K562 (cell line): ENCODE data around the gene WFDC2. TPM values are rescaled to one million over a fixed set of nuclear protein-coding genes. Genes with fewer than 3 reads are reported as not detected.

Source experiments
- ATAC-seq: fragments of 200-7000 bp; cut with Tn5 transposase; 3 replicates; pipeline ENCODE4 v1.9.1; 2020; ENCODE audit warnings: moderate library complexity
- BruUV-seq: library from RNA; stranded (reverse); fragments of 400-500 nt; replicated peaks from 2 replicates; lab custom pipeline; 2021; lab: Mats Ljungman, UMichigan
- CTCF ChIA-PET: fragments of 300-600 bp; formaldehyde crosslinking; extraction: SDS; loops from one replicate; lab custom pipeline; 2021; ENCODE audit warnings: low intra/inter-chr PET ratio; lab: Yijun Ruan, JAX
- POLR2A ChIA-PET: fragments of 300-600, 350-650 bp; sonication (Branson Sonifier 250); formaldehyde crosslinking; extraction: SDS; loops from one replicate; lab custom pipeline; 2021; ENCODE audit warnings: antibody characterized with exemption, inconsistent platforms; lab: Yijun Ruan, JAX
- DNase-seq, 4 experiments: peaks; one replicate each; pipeline versions ENCODE4 v3.0.0 to v3.0.0-alpha.2; 2011 to 2018; ENCODE audit warnings: low spot score in 3 of 4, mixed read lengths in 3 of 4; ENCODE audit errors: extremely low read depth in 1 of 4
- FAIRE-seq: peaks from 2 replicates; lab custom pipeline; 2011; peaks lifted over from hg19 to GRCh38; lab: Jason Lieb, UNC
- H2AFZ ChIP-seq: 2 replicates; pipeline ENCODE4 v1.6.0; 2011; ENCODE audit warnings: low read depth, low read length, control low read depth, inconsistent platforms
- H3K27ac ChIP-seq: fragments of 200-600 bp; 3 replicates; pipeline ENCODE4 v1.8.0; 2011; ENCODE audit warnings: low read depth, mild to moderate bottlenecking, control low read depth, inconsistent platforms, low read length, moderate library complexity, mixed read lengths; ENCODE audit errors: extremely low read depth
- H3K27me3 ChIP-seq, 2 experiments: fragments of 300-600 bp in 1 of 2; 2 replicates in 1 of 2; 3 replicates in 1 of 2; pipeline versions ENCODE4 v1.6.0 to v1.8.0; 2011; ENCODE audit warnings: inconsistent platforms in 2 of 2, low read length in 2 of 2, mild to moderate bottlenecking in 1 of 2, mixed read lengths in 1 of 2, moderate library complexity in 1 of 2; ENCODE audit not compliant: control insufficient read depth in 2 of 2, insufficient read depth in 2 of 2
- H3K36me3 ChIP-seq: fragments of 300-600 bp; 3 replicates; pipeline ENCODE4 v1.8.0; 2011; ENCODE audit warnings: mild to moderate bottlenecking, low read length, inconsistent platforms; ENCODE audit not compliant: control insufficient read depth, insufficient read depth
- H3K4me1 ChIP-seq, 2 experiments: fragments of 200-600 bp in 1 of 2; replicated peaks in 1 of 2; 2 replicates in 1 of 2; 3 replicates in 1 of 2; pipeline versions ENCODE4 v1.5.1 to v1.8.0; 2011; ENCODE audit warnings: inconsistent platforms in 2 of 2, low read length in 2 of 2, mild to moderate bottlenecking in 1 of 2, mixed read lengths in 1 of 2, moderate library complexity in 1 of 2; ENCODE audit not compliant: control insufficient read depth in 2 of 2, insufficient read depth in 2 of 2
- H3K4me2 ChIP-seq: 2 replicates; pipeline ENCODE4 v1.6.1; 2011; ENCODE audit warnings: low read length, control low read depth, inconsistent platforms, mixed read lengths; ENCODE audit not compliant: insufficient read depth
- H3K4me3 ChIP-seq: fragments of 200-600 bp; sonication (generic), shearing (Covaris generic); 2 replicates; pipeline ENCODE4 v1.5.1; 2016; ENCODE audit warnings: control low read depth, inconsistent platforms
- H3K79me2 ChIP-seq: fragments of 200-600 bp; 3 replicates; pipeline ENCODE4 v1.8.0; 2011; ENCODE audit warnings: low read length, inconsistent platforms; ENCODE audit not compliant: control insufficient read depth, insufficient read depth
- H3K9ac ChIP-seq, 2 experiments: 2 replicates each; pipeline versions ENCODE4 v1.6.0 to v1.6.1; 2011; ENCODE audit warnings: low read depth in 2 of 2, low read length in 2 of 2, control low read depth in 1 of 2, inconsistent platforms in 1 of 2, mild to moderate bottlenecking in 1 of 2, mixed read lengths in 1 of 2; ENCODE audit not compliant: insufficient read depth in 1 of 2
- H3K9me1 ChIP-seq: one replicate; pipeline ENCODE4 v1.6.0; 2011; ENCODE audit warnings: inconsistent platforms, mild to moderate bottlenecking, low read length, moderate library complexity; ENCODE audit not compliant: control insufficient read depth, insufficient read depth
- H3K9me3 ChIP-seq: replicated peaks from 2 replicates; pipeline ENCODE4 v1.5.1; 2011; ENCODE audit warnings: low read depth, low read length, inconsistent platforms; ENCODE audit not compliant: control insufficient read depth, insufficient read depth
- H4K20me1 ChIP-seq: replicated peaks from 2 replicates; pipeline ENCODE4 v1.6.1; 2011; ENCODE audit warnings: low read length, inconsistent platforms, mixed read lengths; ENCODE audit not compliant: control insufficient read depth, insufficient read depth
- FOXK1 ChIP-seq: sonication (generic); formaldehyde crosslinking; IDR thresholded peaks from 2 replicates; pipeline ENCODE4 v1.8.0; 2022; ENCODE audit warnings: missing genetic modification reagents, mild to moderate bottlenecking, borderline replicate concordance
- PHB2 ChIP-seq: fragments of 450-650 bp; IDR thresholded peaks from 2 replicates; pipeline ENCODE4 v1.6.1; 2017; ENCODE audit warnings: low read depth
- ZNF764 ChIP-seq: fragments of 250-450 bp; sonication (Bioruptor Pico); IDR thresholded peaks from 2 replicates; pipeline ENCODE4 v1.4.0; 2020; ENCODE audit warnings: low read depth, mild to moderate bottlenecking, moderate library complexity
- WGBS: fragments of 100-300 bp; shearing (Covaris generic); methylation state at CpG from one replicate; pipeline ENCODE4 v1.1.6; 2016; ENCODE audit warnings: low coverage, mixed read lengths; ENCODE audit not compliant: insufficient coverage; ENCODE audit errors: missing lambda C conversion rate; 5-methylcytosine and 5-hydroxymethylcytosine counted together
- in situ Hi-C: fragments of 300-500 bp; cut with MboI; formaldehyde crosslinking; loops from 4 replicates; pipeline ENCODE4 v1.15.0; 2018; ENCODE audit warnings: inconsistent platforms, mixed read lengths
- intact Hi-C: fragments of 100-400 bp; cut with micrococcal nuclease; formaldehyde crosslinking; loops from 2 replicates; pipeline ENCODE4 v1.14.2; 2022
- polyA plus RNA-seq, 8 experiments: library from polyadenylated mRNA; depleted of rRNA in 4 of 8; stranded (reverse) in 5 of 8; unstranded in 3 of 8; fragments of >200 nt; fragmentation: Nextera tagmentation in 2 of 8; fragmentation: Illumina TruSeq in 1 of 8; extraction: Ambion mirVana in 2 of 8; extraction: Trizol in 1 of 8; gene quantifications; 2 replicates each; pipeline versions ENCODE4 v1.2.1 to v1.2.3, GENCODE V29; 2011 to 2014; ENCODE audit warnings: inconsistent platforms in 1 of 8, missing spikeins in 1 of 8
- total RNA-seq, 7 experiments: library from RNA; depleted of rRNA in 6 of 7; stranded (reverse); fragments of >200 nt in 6 of 7; fragmentation: Illumina TruSeq in 2 of 7; extraction: Trizol in 2 of 7; gene quantifications; 2 replicates each; pipeline versions ENCODE4 v1.2.1 to v1.2.3, GENCODE V29; 2011 to 2021; ENCODE audit warnings: low replicate concordance in 1 of 7
- TF ChIP-seq, protein P1 (sequence below), 2 experiments: fragments of 450-650 bp; IDR thresholded peaks; 2 replicates each; pipeline ENCODE4 v1.6.1; 2018; ENCODE audit warnings: mild to moderate bottlenecking in 2 of 2, low read depth in 1 of 2; ENCODE audit not compliant: partially characterized antibody in 2 of 2

WFDC2 gene
- total and polyA plus RNA-seq, 9 of the 15 experiments (the other 6 are each of a cell fraction or from before 2014, with no cell fraction given), result not detected

- Histone ChIP-seq H3K79me2 (no peaks in the 10 kb centered on the region), H3K9ac (no peak overlapping the region), H4K20me1 (no peaks in the 10 kb centered on the region), H3K36me3 (no peaks in the 10 kb centered on the region), H3K4me1 (peaks cover 3 to 6% of the 10 kb centered on the region in 2 experiments; a peak in 2 of 5 replicates), H3K9me1 (no peaks in the 10 kb centered on the region), H3K27ac (no peak overlapping the region), H2AFZ (no peak overlapping the region), H3K4me2 (no peak overlapping the region), H3K27me3 (no peaks in the 10 kb centered on the region), H3K9me3 (no peaks in the 10 kb centered on the region), H3K4me3 (no peak overlapping the region)
- 47% methylated on average over 2 of the region's 3 CpGs for WGBS
- ATAC-seq (no peak), FAIRE-seq (no peak), DNase-seq (no peak)
- POLR2A ChIA-PET, result interaction anchor here (1.2 kb wide), 1 partner anchor 59 kb away, joined by 4 read pairs; no protein-coding TSS in a partner anchor
- no TSS peak for BruUV-seq
- CTCF ChIA-PET, result interaction anchor here (0.7 kb wide), 1 partner anchor 112 kb away, joined by 6 read pairs; no protein-coding TSS in a partner anchor
- intact Hi-C loops, result no loop called here
- in situ Hi-C loops, result no loop called here
- TF ChIP-seq PHB2, result no peak
- TF ChIP-seq, protein P1, sequence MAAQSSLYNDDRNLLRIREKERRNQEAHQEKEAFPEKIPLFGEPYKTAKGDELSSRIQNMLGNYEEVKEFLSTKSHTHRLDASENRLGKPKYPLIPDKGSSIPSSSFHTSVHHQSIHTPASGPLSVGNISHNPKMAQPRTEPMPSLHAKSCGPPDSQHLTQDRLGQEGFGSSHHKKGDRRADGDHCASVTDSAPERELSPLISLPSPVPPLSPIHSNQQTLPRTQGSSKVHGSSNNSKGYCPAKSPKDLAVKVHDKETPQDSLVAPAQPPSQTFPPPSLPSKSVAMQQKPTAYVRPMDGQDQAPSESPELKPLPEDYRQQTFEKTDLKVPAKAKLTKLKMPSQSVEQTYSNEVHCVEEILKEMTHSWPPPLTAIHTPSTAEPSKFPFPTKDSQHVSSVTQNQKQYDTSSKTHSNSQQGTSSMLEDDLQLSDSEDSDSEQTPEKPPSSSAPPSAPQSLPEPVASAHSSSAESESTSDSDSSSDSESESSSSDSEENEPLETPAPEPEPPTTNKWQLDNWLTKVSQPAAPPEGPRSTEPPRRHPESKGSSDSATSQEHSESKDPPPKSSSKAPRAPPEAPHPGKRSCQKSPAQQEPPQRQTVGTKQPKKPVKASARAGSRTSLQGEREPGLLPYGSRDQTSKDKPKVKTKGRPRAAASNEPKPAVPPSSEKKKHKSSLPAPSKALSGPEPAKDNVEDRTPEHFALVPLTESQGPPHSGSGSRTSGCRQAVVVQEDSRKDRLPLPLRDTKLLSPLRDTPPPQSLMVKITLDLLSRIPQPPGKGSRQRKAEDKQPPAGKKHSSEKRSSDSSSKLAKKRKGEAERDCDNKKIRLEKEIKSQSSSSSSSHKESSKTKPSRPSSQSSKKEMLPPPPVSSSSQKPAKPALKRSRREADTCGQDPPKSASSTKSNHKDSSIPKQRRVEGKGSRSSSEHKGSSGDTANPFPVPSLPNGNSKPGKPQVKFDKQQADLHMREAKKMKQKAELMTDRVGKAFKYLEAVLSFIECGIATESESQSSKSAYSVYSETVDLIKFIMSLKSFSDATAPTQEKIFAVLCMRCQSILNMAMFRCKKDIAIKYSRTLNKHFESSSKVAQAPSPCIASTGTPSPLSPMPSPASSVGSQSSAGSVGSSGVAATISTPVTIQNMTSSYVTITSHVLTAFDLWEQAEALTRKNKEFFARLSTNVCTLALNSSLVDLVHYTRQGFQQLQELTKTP (IDR thresholded peaks at IDR 0.05; ENCODE audit: low read depth in 1 of 2, partially characterized antibody in 2 of 2), result no peak
- no peak for TF ChIP-seq ZNF764
- no peak for TF ChIP-seq FOXK1
Observed at GRCh38 chr20:45433316-45433715, 36.2 kb upstream of the WFDC2 start.
